Endometrial microvascular endothelial cells (primary cell): ENCODE data around the gene KIF18B. TPM values are rescaled to one million over a fixed set of nuclear protein-coding genes. Genes with fewer than 3 reads are reported as not detected.
"Not testable (repeated sequence)": the region's sequence is repeated elsewhere in the genome, so short reads cannot be mapped to it uniquely, and the experiment has no call there.

Source experiments
- in situ Hi-C: cut with HindIII; loops from 2 replicates; pipeline ENCODE4 v1.10.0; 2017; ENCODE audit warnings: low sequenced_read_pairs, low pct_unique_long_range_greater_than_20kb; ENCODE audit errors: inconsistent ontology term
- total RNA-seq: library from RNA; depleted of rRNA; stranded (reverse); fragments of >200 nt; gene quantifications from one replicate; pipeline ENCODE4 v1.2.3, GENCODE V29; 2015; ENCODE audit errors: inconsistent ontology term

KIF18B gene
- total RNA-seq, 1 donor from 2014 or later: 30.1 TPM

DNA sequence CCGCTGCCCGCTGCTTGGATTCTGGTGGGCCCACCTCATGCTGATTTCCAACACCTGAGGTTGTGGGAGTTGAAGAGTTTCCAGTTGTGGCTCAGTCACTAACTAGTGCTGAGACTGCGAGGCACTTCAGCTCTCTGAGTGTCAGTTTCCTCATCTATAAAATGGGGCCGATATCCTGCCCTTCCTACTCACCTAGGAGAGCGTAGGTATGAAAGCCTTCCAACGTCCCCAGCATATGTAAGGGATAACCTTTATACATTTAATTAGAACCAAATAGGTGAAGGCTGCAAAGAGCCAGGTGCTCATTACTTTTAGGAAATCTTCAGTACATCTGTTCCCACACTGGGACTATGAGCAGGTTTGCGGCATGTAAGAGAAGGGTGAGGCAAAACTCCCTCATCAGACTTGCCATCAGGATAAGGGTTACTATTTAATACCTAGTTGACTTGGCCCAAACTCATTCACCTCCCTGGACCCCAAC is 782 bp upstream of the KIF18B start:
- in situ Hi-C loops: no loop called here

GRCh38 chr17:44945652-44946051 is 1.9 kb downstream of the KIF18B start:
- in situ Hi-C loops: not testable (repeated sequence)

GRCh38 chr17:44942456-44942855 is 5.1 kb downstream of the KIF18B start:
- in situ Hi-C loops: no loop called here

GRCh38 chr17:44941712-44942331 is 5.8 kb downstream of the KIF18B start:
- in situ Hi-C loops: no loop called here

GRCh38 chr17:44940768-44941167 is 6.8 kb downstream of the KIF18B start:
- in situ Hi-C loops: no loop called here

- in situ Hi-C loops: no loop called here
Observed at GRCh38 chr17:44940317-44940716, 7.3 kb downstream of the KIF18B start.

- in situ Hi-C loops: no loop called here
Observed at GRCh38 chr17:44935116-44935515, 12.5 kb downstream of the KIF18B start.

DNA sequence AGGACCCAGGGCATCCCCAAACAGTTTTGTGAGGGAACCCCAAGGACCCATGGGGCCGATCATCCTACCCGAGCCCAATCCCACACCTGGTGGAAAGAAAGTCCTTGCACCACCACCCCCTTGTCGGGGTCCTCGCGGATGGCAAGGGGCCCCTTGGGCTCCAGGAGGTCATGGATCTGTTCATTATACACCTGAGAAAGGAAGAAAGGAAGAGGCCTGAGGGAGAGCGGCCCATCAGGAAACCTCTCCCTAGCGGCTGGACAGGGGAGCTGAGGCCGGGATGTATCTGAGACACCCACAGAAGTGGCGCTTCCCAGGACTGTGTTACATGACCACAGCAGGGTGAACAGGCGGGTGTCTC is 12.8 kb downstream of the KIF18B start:
- in situ Hi-C loops: no loop called here

DNA sequence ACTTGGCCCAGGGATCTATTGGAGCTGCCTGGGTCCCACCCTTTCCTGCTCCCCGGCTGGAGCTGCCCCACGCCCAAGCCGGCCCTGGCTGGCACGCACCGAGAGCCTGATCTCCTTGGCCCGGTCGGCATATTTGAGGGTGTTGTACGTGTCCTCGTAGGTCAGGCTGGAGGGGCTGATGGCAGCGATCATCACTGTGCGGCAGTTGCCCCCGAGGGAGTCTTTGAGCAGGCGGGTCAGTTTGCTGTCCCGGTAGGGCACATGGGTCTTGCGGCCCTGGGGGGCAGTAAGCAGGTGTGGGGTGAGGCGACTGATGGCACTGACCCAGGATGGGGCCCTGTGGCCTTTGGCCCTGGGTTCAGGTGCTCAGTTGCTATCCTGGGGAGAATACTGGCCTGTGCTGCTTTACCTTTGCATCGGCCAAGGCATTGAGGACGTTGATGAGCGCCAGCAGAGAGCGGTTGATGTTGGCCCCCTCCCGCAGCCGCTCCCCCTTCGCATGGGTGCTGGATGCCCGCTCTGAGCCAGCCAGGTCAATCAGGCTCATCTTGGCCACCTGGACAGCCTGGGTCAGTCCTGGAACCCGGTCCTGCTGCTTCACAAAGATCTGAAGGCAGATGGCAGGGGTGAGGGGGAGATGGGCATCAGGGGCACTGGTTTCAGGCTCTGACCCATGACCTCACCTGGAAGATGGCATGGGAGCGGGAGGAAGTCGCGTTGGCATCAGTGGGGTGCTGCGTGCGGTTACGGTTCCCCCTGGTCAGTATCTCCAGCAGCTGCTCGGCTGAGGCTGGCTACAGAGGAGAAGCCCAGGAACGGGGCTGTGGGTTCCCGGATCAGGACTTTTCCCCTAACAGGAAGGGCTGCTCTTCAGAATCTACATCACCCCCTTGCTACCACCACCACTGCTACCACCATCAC is 13.5 kb downstream of the KIF18B start:
- in situ Hi-C loops: no loop called here

DNA sequence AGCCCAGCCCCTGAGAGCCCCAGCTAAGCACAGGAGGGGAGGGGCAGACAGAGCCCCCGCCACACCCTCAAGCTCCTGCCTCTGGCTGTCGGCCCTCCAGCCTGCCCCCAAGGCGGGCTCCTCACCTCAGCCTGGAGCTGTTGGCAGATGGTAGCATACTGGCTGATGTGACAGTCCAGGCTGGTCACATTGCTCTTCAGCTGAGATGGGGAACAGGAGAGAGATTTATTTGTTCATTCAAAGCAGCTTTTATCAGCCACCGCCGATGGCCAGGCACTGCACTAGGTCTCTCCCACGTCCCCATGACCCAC is 14.8 kb downstream of the KIF18B start:
- in situ Hi-C loops: no loop called here

- in situ Hi-C loops: no loop called here
Observed at GRCh38 chr17:44932096-44932786, 15.3 kb downstream of the KIF18B start.

DNA sequence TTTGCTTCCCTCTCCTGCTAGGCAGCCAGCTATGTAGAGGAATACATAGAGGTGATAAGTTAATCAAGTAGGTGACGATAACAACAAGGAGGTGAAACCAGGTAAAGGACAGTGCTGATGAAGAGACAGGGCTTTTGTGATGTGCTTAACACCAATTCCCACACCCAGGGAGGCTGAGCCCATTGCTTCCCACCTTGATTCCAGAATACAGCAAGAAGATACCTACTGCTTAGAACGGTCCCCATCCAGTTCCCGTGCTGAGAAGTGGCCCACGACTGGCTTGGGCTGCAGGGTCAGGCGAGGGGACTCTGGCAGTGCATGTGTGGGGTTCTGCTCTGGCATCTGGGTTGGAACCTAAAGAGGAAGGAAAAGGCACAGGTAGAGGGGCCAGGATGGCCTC is 16.2 kb downstream of the KIF18B start:
- in situ Hi-C loops: no loop called here

DNA sequence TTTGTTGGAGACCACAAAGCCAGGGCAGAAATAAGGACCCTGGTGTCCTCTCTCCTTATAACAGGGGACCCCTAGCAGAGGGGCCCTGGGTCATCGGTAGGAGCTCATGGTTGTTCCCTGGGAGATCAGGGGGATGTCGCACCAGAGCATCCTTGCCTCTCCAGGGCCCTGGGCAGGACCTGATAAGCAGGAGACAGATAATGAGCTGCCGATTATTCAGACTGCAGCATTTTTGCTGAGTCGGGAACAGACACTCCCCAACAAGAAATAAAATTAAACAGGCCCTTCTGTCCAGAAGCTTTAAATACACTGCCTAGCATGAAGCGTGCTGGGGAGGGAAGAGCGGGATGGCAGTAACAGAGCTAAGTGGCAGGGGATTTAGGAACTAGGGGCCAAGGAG is 16.9 kb downstream of the KIF18B start:
- in situ Hi-C loops: no loop called here

GRCh38 chr17:44928950-44929720 is 18.4 kb downstream of the KIF18B start:
- in situ Hi-C loops: no loop called here

GRCh38 chr17:44928136-44928535 is 19.4 kb downstream of the KIF18B start:
- in situ Hi-C loops: no loop called here

DNA sequence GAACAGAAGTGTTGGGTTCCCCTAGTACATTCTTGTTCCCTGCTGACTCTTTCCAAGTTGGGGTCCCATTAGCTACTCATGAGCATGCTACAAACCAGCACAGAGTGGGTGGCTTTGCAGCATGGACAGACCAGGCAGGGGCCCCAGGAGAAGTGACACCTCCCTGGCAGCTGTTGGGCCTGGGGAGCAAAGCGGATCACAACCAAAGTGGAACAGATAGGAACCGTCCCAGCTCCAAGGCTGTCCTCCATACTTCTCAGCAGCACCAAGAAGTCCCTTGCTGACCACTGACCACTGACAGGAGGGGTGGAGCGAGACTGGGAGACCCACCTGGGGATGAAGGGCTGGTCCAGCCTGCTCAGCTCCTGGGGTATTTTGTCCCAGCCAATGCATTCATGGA is 19.9 kb downstream of the KIF18B start:
- in situ Hi-C loops: no loop called here

DNA sequence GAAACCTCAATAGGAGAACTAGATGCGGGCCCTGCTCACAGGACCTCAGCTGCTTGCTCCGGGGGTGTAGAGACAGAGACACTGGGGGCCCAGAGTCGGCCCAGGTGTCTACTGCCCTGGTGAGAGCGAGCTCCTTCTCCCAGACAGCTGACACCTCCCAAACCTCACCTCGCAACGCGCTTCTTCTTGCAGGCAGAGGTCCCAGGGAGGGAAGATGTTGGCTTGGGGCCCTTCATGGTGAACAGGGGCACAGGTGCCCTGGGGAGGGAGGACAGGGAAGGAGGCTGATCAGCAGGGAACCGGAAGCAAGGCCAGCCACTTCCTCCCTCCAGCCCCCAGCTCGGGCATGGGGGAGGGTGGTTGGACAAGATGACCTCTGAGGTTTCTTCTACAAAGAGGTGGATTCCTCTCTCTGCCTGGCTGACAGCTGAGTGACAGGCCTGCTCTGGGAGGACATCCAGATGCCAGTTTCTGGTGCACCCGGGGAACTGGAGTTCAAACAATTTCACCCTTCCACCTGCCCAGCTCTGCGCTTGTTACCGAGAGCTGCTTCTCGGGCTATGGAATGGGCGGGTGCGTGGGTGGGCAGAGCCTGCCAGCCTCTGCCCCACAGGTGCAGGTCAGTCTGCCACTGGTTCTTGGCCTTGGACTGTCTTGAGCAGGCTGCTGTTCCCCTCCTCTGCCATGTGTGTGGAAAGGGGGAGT is 20.6 kb downstream of the KIF18B start:
- in situ Hi-C loops: no loop called here
